MM.1S (cell line): ENCODE results near the gene TLCD1.

Source experiments
- DNase-seq: peaks from one replicate; pipeline ENCODE4 v3.0.0-alpha.2; 2015
- H2AFZ ChIP-seq: fragments of 300-600 bp; sonication (generic); 2 replicates; pipeline ENCODE4 v1.6.0; 2016; ENCODE audit warnings: antibody characterized with exemption, low read length
- H3F3A ChIP-seq: fragments of 300-600 bp; sonication (generic); 2 replicates; pipeline ENCODE4 v1.6.1; 2016; ENCODE audit warnings: mild to moderate bottlenecking, antibody characterized with exemption, low read length, moderate library complexity, mixed read lengths; ENCODE audit not compliant: insufficient read depth
- H3K27ac ChIP-seq: fragments of 300-600 bp; sonication (generic); 2 replicates; pipeline ENCODE4 v1.5.1; 2016; ENCODE audit warnings: mild to moderate bottlenecking, low read length
- H3K27me3 ChIP-seq: fragments of 300-600 bp; sonication (generic); replicated peaks from 2 replicates; pipeline ENCODE4 v1.6.0; 2016; ENCODE audit warnings: low read length; ENCODE audit not compliant: insufficient read depth
- H3K36me3 ChIP-seq: fragments of 300-600 bp; sonication (generic); replicated peaks from 2 replicates; pipeline ENCODE4 v1.6.1; 2016; ENCODE audit warnings: mild to moderate bottlenecking, low read length, mixed read lengths; ENCODE audit not compliant: insufficient read depth
- H3K4me1 ChIP-seq: fragments of 300-600 bp; sonication (generic); 2 replicates; pipeline ENCODE4 v1.6.1; 2016; ENCODE audit warnings: low read length, mixed read lengths
- H3K4me2 ChIP-seq: fragments of 300-600 bp; sonication (generic); 2 replicates; pipeline ENCODE4 v1.6.0; 2016; ENCODE audit warnings: low read depth, low read length
- H3K4me3 ChIP-seq: fragments of 300-600 bp; sonication (generic); 2 replicates; pipeline ENCODE4 v1.5.1; 2016; ENCODE audit warnings: low read length, mixed read lengths
- H3K79me2 ChIP-seq: fragments of 300-600 bp; sonication (generic); 2 replicates; pipeline ENCODE4 v1.6.1; 2016; ENCODE audit warnings: mixed run types, low read length, mixed read lengths
- H3K9ac ChIP-seq: fragments of 300-600 bp; sonication (generic); 2 replicates; pipeline ENCODE4 v1.6.1; 2016; ENCODE audit warnings: low read length, mixed read lengths
- H3K9me2 ChIP-seq: fragments of 300-600 bp; sonication (generic); replicated peaks from 2 replicates; pipeline ENCODE4 v1.6.1; 2016; ENCODE audit warnings: mild to moderate bottlenecking, low read length, mixed read lengths; ENCODE audit not compliant: insufficient read depth
- H3K9me3 ChIP-seq: fragments of 300-600 bp; sonication (generic); replicated peaks from 2 replicates; pipeline ENCODE4 v1.6.1; 2016; ENCODE audit warnings: mild to moderate bottlenecking, low read length, mixed read lengths; ENCODE audit not compliant: insufficient read depth
- H4K20me1 ChIP-seq: fragments of 300-600 bp; sonication (generic); 2 replicates; pipeline ENCODE4 v1.6.1; 2016; ENCODE audit warnings: mild to moderate bottlenecking, low read length, moderate library complexity, mixed read lengths; ENCODE audit not compliant: insufficient read depth
- CTCF ChIP-seq: fragments of 300-600 bp; sonication (generic); IDR thresholded peaks from 2 replicates; pipeline ENCODE4 v1.5.1; 2016; ENCODE audit warnings: antibody characterized with exemption, low read length, mixed read lengths
- EZH2 ChIP-seq: fragments of 300-600 bp; sonication (generic); optimal IDR thresholded peaks from 2 replicates; pipeline ENCODE3; 2017; ENCODE audit warnings: low read depth, mild to moderate bottlenecking, antibody characterized with exemption, low read length, mixed read lengths
- EZH2phosphoT487 ChIP-seq: fragments of 300-600 bp; sonication (generic); IDR thresholded peaks from 2 replicates; pipeline ENCODE4 v1.6.1; 2018; ENCODE audit warnings: antibody characterized with exemption, low read length

Gene TLCD1

DNA sequence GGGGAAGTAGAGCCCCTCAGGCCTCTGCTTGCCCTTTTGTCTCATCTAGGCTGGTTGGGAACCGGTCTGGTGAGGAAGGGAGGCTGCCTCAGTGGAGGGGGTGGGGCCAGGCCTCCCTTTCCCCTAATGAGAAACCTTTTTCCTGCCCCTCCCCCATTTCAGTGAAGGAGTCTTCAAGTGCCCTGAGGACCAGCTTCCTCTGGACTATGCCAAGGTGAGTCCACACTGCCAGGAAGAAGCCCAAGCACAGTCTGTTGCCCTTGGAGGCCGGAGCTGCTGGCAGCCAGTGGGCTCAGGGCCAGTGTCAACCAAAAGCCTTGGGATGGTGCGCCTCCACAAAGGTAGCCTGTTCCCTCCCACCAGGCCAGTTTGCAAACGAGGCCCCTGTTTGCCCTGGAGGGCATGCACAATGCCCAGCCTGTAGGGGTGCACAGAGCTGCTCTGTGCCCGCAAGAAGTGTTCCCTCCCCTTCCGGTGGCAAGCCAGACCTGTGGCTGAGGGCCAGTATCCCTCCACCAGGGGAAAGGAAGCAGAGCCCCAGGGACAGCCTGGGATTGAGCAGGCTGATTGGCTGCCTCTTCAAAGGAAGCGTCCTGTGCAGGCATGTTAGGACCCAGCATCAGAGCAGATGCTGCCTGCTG, 21.1 kb upstream of the TLCD1 start:
- Histone ChIP-seq H3K4me2 (no peak overlapping the region), H4K20me1 (no peaks in the 10 kb centered on the region), H3K9me2 (no peaks in the 10 kb centered on the region), H3K27me3 (no peaks in the 10 kb centered on the region), H3K27ac (no peak overlapping the region), H3K79me2 (peaks cover 38% of the 10 kb centered on the region), H3F3A (peaks cover 15% of the 10 kb centered on the region), H3K9ac (no peak overlapping the region), H3K9me3 (no peaks in the 10 kb centered on the region), H3K4me1 (peaks cover 6% of the 10 kb centered on the region), H3K4me3 (no peak overlapping the region), H2AFZ (no peak overlapping the region), H3K36me3 (no peaks in the 10 kb centered on the region)
- no peak for TF ChIP-seq EZH2phosphoT487
- no peak for TF ChIP-seq EZH2
- no peak for TF ChIP-seq CTCF
- no peak for DNase-seq

DNA sequence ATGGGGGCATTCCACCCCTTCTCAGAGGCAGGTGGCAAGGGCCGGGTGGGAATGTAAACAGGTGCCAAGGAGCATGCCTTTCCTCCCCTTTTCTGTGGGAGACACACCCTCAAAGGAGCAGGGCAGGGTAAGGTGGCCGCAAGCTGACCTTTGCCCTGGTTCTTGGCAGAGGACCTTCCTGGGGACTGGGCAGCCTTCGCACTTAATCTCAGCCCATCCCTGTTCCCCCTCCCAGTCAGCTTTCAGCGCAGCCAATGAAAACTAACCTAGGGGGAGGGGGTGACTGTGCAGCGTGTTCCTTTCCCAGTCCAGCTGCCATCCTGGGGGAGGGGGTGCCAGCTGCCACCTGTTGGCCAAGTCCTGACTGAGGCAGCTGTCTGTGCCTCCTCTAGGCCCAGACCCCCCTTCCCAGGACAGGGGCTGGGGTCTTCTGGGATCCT, 20.6 kb upstream of the TLCD1 start:
- H3F3A ChIP-seq = peaks cover 15% of the 10 kb centered on the region

GRCh38 chr17:28745786-28746411, 19.9 kb upstream of the TLCD1 start:
- peak overlapping the region; percentile 71; the same call in 1 of the 2 replicates for H3K9ac ChIP-seq
- H3K27ac ChIP-seq = no peak overlapping the region
- H3F3A ChIP-seq = peaks cover 15% of the 10 kb centered on the region
- no peak for DNase-seq
- H3K4me1 ChIP-seq = peaks cover 17% of the 10 kb centered on the region
- peaks cover 38% of the 10 kb centered on the region for H3K79me2 ChIP-seq
- no peaks in the 10 kb centered on the region for H4K20me1 ChIP-seq
- H3K9me2 ChIP-seq = no peaks in the 10 kb centered on the region
- peak overlapping the region; percentile 74 for H3K4me3 ChIP-seq
- peak overlapping the region; percentile 90 for H3K4me2 ChIP-seq
- no peaks in the 10 kb centered on the region for H3K27me3 ChIP-seq
- TF ChIP-seq EZH2 (no peak), CTCF (no peak), EZH2phosphoT487 (no peak)
- no peak overlapping the region for H2AFZ ChIP-seq
- no peaks in the 10 kb centered on the region for H3K9me3 ChIP-seq
- no peaks in the 10 kb centered on the region for H3K36me3 ChIP-seq

More for the DNA sequence above, 20.6 kb upstream of the TLCD1 start:
- no peak overlapping the region for H3K4me2 ChIP-seq
- no peak for TF ChIP-seq CTCF
- no peak overlapping the region for H2AFZ ChIP-seq
- no peaks in the 10 kb centered on the region for H3K9me2 ChIP-seq
- H3K4me3 ChIP-seq = no peak overlapping the region
- peaks cover 10% of the 10 kb centered on the region for H3K4me1 ChIP-seq
- no peaks in the 10 kb centered on the region for H3K9me3 ChIP-seq
- no peaks in the 10 kb centered on the region for H4K20me1 ChIP-seq
- H3K9ac ChIP-seq = no peak overlapping the region
- H3K27me3 ChIP-seq = no peaks in the 10 kb centered on the region
- no peak for DNase-seq
- no peaks in the 10 kb centered on the region for H3K36me3 ChIP-seq
- H3K79me2 ChIP-seq = peaks cover 38% of the 10 kb centered on the region
- no peak overlapping the region for H3K27ac ChIP-seq
